Calu3 (cell line): Measurements from ENCODE around the gene RNASEH2C. TPM values are rescaled to one million over a fixed set of nuclear protein-coding genes. Genes with fewer than 3 reads are reported as not detected.

ENCODE experiments used
- BruUV-seq: library from RNA; stranded (reverse); fragments of 400-500 nt; replicated peaks from 2 replicates; lab custom pipeline; 2021; lab: Mats Ljungman, UMichigan
- CTCF ChIA-PET: fragments of 300-600 bp; sonication (Branson Sonifier 250); formaldehyde crosslinking; loops from one replicate; lab custom pipeline; 2022; ENCODE audit warnings: antibody characterized with exemption; lab: Charles Lee
- DNase-seq: peaks from one replicate; pipeline ENCODE4 v3.0.0; 2022
- H3K27ac Mint-ChIP-seq: one replicate; pipeline ENCODE4 v1.8.0; 2022; ENCODE audit warnings: mixed read lengths; ENCODE audit not compliant: unreplicated experiment
- H3K27me3 Mint-ChIP-seq: one replicate; pipeline ENCODE4 v1.8.0; 2022; ENCODE audit warnings: mixed read lengths; ENCODE audit not compliant: unreplicated experiment
- H3K36me3 Mint-ChIP-seq: one replicate; pipeline ENCODE4 v1.8.0; 2022; ENCODE audit warnings: mild to moderate bottlenecking, moderate library complexity, mixed read lengths; ENCODE audit not compliant: insufficient read depth, unreplicated experiment
- H3K4me1 Mint-ChIP-seq: one replicate; pipeline ENCODE4 v1.8.0; 2022; ENCODE audit warnings: mild to moderate bottlenecking, low read depth, mixed read lengths; ENCODE audit not compliant: unreplicated experiment
- H3K4me3 Mint-ChIP-seq: one replicate; pipeline ENCODE4 v1.8.0; 2022; ENCODE audit warnings: mild to moderate bottlenecking, low read depth, moderate library complexity, mixed read lengths; ENCODE audit not compliant: unreplicated experiment
- H3K9me3 Mint-ChIP-seq: one replicate; pipeline ENCODE4 v1.8.0; 2022; ENCODE audit warnings: low read depth, mixed read lengths; ENCODE audit not compliant: unreplicated experiment
- intact Hi-C: fragments of 100-400 bp; cut with micrococcal nuclease; formaldehyde crosslinking; loops from one replicate; pipeline ENCODE4 v1.10.0; 2022; ENCODE audit not compliant: unreplicated experiment
- total RNA-seq: library from RNA; stranded (reverse); gene quantifications from 2 replicates; pipeline ENCODE4 v1.2.3, GENCODE V29; 2022
- TF ChIP-seq, protein P1 (sequence below): fragments of 200-600 bp; IDR thresholded peaks from one replicate; pipeline ENCODE4 v1.8.0; 2022; ENCODE audit warnings: antibody characterized with exemption; ENCODE audit not compliant: unreplicated experiment

Gene RNASEH2C
- total RNA-seq, 1 experiment from 2014 or later: 28.2 TPM

DNA sequence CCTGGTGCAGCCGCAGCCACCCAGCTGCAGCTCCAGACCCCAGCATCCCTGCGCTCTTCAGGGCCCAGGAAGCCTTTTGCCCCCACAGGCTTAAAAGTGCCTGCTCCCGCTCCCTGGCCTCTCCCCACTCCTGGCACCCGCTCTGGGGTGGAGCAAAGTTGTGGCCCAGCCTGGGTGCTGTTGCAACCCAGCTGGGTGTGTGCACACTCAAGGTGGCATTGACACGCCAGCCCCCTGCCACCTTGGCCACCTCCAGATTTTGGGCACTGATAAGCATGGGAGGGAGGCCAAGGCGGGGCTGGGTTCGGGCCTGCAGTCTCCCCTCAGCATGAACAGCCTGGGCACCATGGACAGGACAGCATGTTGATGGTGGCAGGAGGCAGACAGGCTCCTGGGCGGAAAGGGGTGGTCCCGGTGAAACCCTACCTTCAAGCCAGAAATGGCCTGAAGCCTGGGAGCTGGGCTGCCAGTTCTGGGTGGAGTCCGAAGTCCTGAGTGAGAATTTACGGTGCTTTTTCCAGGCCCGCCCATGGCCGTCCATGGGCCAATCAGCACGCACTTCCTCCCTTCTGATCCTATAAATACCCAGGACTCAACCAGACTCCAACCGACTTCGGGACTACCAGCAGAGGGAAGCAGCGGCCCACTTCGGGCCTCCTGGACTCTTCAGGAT is 23.6 kb upstream of the RNASEH2C start:
- Mint-ChIP-seq H3K4me3 (no peak overlapping the region), H3K27ac (no peak overlapping the region), H3K9me3 (no peaks in the 10 kb centered on the region), H3K36me3 (no peaks in the 10 kb centered on the region), H3K27me3 (peaks cover 79% of the 10 kb centered on the region), H3K4me1 (no peaks in the 10 kb centered on the region)
- BruUV-seq: no TSS peak
- peak; percentile 60 for DNase-seq
- intact Hi-C loops: loop anchor here (2.0 kb wide), 1 partner anchor 75 kb away; no protein-coding TSS in a partner anchor
- TF ChIP-seq, protein P1, sequence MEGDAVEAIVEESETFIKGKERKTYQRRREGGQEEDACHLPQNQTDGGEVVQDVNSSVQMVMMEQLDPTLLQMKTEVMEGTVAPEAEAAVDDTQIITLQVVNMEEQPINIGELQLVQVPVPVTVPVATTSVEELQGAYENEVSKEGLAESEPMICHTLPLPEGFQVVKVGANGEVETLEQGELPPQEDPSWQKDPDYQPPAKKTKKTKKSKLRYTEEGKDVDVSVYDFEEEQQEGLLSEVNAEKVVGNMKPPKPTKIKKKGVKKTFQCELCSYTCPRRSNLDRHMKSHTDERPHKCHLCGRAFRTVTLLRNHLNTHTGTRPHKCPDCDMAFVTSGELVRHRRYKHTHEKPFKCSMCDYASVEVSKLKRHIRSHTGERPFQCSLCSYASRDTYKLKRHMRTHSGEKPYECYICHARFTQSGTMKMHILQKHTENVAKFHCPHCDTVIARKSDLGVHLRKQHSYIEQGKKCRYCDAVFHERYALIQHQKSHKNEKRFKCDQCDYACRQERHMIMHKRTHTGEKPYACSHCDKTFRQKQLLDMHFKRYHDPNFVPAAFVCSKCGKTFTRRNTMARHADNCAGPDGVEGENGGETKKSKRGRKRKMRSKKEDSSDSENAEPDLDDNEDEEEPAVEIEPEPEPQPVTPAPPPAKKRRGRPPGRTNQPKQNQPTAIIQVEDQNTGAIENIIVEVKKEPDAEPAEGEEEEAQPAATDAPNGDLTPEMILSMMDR: peak; percentile 33
- CTCF ChIA-PET: interaction anchor here (0.6 to 1.5 kb wide), 10 partner anchors 9 to 144 kb away, joined by 3 to 9 read pairs (median 3); partner anchors contain the start of genes FIBP, KAT5 and RNASEH2C

DNA sequence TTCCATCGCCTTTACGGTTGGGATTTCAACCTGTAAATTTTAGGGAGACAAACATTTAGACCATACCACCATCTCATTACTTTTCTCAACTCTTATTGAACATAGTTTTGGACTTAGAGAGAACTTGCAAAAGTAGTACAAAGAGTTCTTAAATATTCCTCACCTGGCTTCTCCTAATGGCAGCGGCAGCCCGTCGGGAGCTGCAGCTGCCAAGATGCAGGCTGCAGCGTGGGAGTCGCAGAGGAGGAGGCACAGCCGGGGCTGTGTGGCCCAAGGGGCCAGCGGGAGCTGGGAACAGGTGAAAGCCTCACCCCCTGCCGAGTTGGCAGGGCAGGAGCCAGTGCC is 23.1 kb upstream of the RNASEH2C start:
- Mint-ChIP-seq H3K4me1 (no peaks in the 10 kb centered on the region), H3K36me3 (no peaks in the 10 kb centered on the region), H3K4me3 (no peak overlapping the region), H3K27me3 (peaks cover 74% of the 10 kb centered on the region), H3K27ac (no peak overlapping the region), H3K9me3 (no peaks in the 10 kb centered on the region)
- intact Hi-C loops: loop anchor here (2.0 kb wide), 1 partner anchor 75 kb away; no protein-coding TSS in a partner anchor
- no peak for DNase-seq
- BruUV-seq: no TSS peak
- CTCF ChIA-PET: interaction anchor here (1.4 kb wide), 1 partner anchor 36 kb away, joined by 7 read pairs; no protein-coding TSS in a partner anchor
- TF ChIP-seq, protein P1: no peak

- Mint-ChIP-seq H3K27ac (no peak overlapping the region), H3K4me3 (no peak overlapping the region), H3K36me3 (no peaks in the 10 kb centered on the region), H3K4me1 (no peaks in the 10 kb centered on the region), H3K27me3 (peaks cover 72% of the 10 kb centered on the region), H3K9me3 (peaks cover 4% of the 10 kb centered on the region)
- TF ChIP-seq, protein P1: no peak
- BruUV-seq: no TSS peak
- intact Hi-C loops: no loop called here
- CTCF ChIA-PET: no interaction called here
- no peak for DNase-seq
These were observed 21.8 kb upstream of the RNASEH2C start for GRCh38 chr11:65742353-65742752.

DNA sequence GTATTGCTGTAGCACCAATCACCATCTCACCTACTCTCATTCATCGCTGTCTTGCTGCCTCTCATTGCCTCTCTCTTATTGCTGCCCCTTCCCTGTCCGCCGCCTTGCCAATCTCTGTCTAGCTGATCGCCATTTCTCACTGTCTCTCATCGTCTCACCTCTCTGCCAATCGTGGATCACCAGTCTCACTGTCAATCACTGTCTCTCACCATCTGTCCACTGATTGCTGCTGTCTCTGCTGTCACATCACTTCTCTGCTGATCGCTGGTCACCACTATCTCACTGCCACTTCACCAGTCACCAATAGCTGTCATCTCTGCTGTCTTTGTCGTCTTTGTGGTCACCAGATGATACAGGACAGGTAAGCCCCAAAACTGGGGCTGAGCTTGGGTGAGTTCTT is 20.6 kb upstream of the RNASEH2C start:
- peaks cover 8% of the 10 kb centered on the region for H3K9me3 Mint-ChIP-seq
- no TSS peak for BruUV-seq
- no peak overlapping the region for H3K4me3 Mint-ChIP-seq
- intact Hi-C loops: no loop called here
- H3K27ac Mint-ChIP-seq: no peak overlapping the region
- CTCF ChIA-PET: no interaction called here
- no peaks in the 10 kb centered on the region for H3K4me1 Mint-ChIP-seq
- TF ChIP-seq, protein P1: no peak
- no peak for DNase-seq
- H3K36me3 Mint-ChIP-seq: no peaks in the 10 kb centered on the region
- H3K27me3 Mint-ChIP-seq: peaks cover 72% of the 10 kb centered on the region
